ENCODE data around the gene MYL5. TPM values are rescaled to one million over a fixed set of nuclear protein-coding genes. Genes with fewer than 3 reads are reported as not detected.

MYL5 gene
- total and polyA plus RNA-seq, 4 experiments from 2014 or later, result 2.1 to 15.4 (median 7.7) TPM

DNA sequence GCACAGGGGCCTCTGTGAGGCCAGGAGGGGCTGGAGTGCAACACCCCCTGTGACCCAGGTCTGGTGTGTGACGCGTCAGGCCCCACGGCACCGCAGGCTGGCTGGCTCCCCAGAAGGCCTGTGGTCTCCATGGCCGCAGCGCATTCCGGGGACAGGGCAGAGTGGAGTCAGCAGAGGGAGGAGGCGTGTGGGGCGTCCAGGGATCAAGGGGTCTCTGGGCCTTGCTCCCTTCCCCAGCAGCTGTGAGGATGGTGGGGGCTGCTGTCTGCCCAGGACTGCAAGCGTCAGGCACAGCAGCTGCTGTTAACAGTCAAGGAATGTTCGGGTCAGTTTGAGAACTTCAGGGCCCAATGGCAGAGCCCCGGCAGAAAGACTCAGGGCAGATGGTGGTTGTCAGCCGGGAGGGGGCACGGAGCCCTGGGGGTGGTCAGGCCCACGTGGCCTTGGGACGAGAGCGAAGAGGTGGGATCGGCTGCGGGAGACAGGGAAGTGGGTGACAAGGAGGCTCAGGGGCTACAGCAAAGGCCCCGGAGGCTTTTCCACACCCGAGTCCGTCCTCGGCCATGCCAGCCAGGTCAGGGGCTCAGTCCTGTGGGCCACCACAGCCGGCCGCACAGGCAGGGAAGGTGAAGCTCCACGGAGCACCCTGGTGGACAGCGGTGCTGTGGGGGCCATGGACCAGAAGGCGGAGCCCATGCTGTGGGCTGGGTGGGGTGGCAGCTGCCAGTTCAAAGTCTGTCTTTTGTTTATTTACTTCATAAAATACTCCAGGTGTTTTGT, 49.6 kb downstream of the MYL5 start:
- CTCF ChIA-PET (ENCODE audit: partially characterized antibody), result no interaction called here
- Histone ChIP-seq H3K9me3 (ENCODE audit: control insufficient read depth in 1 of 2, low read length in 2 of 2) (no peaks in the 10 kb centered on the region), H3K27ac (ENCODE audit: low read depth, low read length) (no peak overlapping the region), H3K4me1 (ENCODE audit: insufficient read depth, low read length) (no peaks in the 10 kb centered on the region), H3K4me3 (ENCODE audit: low read length in 2 of 2) (no peak overlapping the region), H3K27me3 (ENCODE audit: insufficient read depth, low read length) (no peaks in the 10 kb centered on the region), H3K36me3 (ENCODE audit: insufficient read depth, low read length) (no peaks in the 10 kb centered on the region)
- no peak overlapping the region for H3K4me3 Mint-ChIP-seq
- H3K27ac Mint-ChIP-seq, result peak overlapping the region in 1 of 7 donors; percentile 27
- H3K27me3 Mint-ChIP-seq, result no peaks in the 10 kb centered on the region
- peaks cover 4 to 28% (median 16%) of the 10 kb centered on the region in 4 donors for H3K4me1 Mint-ChIP-seq
- peaks cover 10 to 11% of the 10 kb centered on the region in 2 donors for H3K36me3 Mint-ChIP-seq
- POLR2A ChIA-PET (ENCODE audit: partially characterized antibody), result interaction anchor here (1.4 kb wide), 1 partner anchor 24 kb away, joined by 3 read pairs; no protein-coding TSS in a partner anchor
- H3K9me3 Mint-ChIP-seq, result no peaks in the 10 kb centered on the region
- intact Hi-C loops (cut with micrococcal nuclease), result no loop called here
- DNase-seq, result no peak

DNA sequence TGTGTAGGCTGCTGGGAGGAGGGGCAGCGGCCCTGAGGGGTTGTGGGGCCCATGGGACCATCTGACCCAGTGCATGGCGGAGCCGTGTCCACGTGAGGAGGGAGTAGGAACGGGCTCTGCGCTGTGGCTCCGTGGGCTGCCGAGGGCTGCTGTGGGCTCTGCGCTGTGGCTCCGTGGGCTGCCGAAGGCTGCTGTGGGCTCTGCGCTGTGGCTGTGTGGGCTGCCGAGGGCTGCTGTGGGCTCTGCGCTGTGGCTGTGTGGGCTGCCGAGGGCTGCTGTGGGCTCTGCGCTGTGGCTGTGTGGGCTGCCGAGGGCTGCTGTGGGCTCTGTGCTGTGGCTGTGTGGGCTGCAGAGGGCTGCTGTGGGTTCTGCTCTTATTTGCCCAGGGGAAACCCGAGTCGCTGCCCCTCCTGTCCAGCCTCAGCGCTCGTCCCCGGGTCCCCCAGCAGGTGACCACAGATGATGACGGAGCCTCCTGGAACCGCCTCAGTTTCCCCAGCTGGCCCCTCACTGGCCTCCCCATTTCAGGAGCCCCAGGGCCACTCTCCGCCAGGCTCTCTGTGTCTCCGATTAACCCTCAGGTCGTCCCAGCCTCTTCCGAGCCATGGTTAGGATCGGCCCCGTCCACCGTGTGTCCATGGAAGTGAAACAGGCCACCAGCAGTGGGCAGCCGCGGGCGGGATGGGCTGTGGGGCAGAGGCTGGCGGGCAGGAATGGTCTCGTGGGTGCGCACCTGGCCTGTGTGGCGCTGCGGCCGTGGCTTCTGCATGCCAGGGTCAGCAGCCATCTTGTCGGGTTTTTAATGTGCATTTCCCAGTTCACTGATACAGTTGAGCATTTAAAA, 51.3 kb downstream of the MYL5 start:
- Mint-ChIP-seq H3K4me1 (peaks cover 4 to 28% (median 15%) of the 10 kb centered on the region in 4 donors), H3K9me3 (no peaks in the 10 kb centered on the region), H3K4me3 (no peak overlapping the region), H3K27me3 (no peaks in the 10 kb centered on the region), H3K36me3 (peaks cover 10 to 12% of the 10 kb centered on the region in 2 donors), H3K27ac (peak overlapping the region in 1 of 7 donors; percentile 10)
- Histone ChIP-seq H3K4me1 (ENCODE audit: insufficient read depth, low read length) (no peaks in the 10 kb centered on the region), H3K4me3 (ENCODE audit: low read length in 2 of 2) (no peak overlapping the region), H3K27ac (ENCODE audit: low read depth, low read length) (no peak overlapping the region), H3K9me3 (ENCODE audit: control insufficient read depth in 1 of 2, low read length in 2 of 2) (no peaks in the 10 kb centered on the region), H3K27me3 (ENCODE audit: insufficient read depth, low read length) (no peaks in the 10 kb centered on the region), H3K36me3 (ENCODE audit: insufficient read depth, low read length) (no peaks in the 10 kb centered on the region)
- ChIA-PET POLR2A (ENCODE audit: partially characterized antibody) (no interaction called here), CTCF (ENCODE audit: partially characterized antibody) (no interaction called here)
- intact Hi-C loops (cut with micrococcal nuclease), result no loop called here
- no peak for DNase-seq

DNA sequence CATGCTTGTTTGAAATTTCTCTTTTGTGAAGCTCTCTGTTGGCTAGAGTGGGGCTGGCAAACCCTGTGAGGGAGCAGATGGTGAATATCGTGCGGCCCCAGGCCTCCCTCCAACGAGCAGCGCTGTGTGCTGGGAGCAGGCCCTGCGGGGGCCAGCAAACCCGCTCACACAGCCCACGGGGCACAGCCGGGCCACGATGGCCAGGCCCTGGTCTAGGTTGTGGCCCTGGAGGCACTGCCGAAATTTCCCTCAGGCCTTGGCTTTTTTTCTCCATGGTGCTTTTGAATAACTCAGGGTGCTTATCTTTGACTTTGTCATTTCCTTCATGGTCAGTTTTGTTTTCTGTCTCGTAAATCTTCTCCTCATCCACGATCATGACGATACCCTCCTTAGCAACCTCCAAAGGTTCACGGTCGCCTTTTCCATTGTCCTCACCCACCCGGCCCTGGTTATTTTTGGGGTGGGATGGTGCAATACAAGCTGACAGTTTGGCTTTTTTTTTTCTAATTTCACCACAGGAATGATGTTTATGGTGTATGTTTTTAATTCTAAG, 52.0 kb downstream of the MYL5 start:
- no peaks in the 10 kb centered on the region for H3K27me3 Mint-ChIP-seq
- DNase-seq, result no peak
- Histone ChIP-seq H3K4me3 (ENCODE audit: low read length in 2 of 2) (no peak overlapping the region), H3K36me3 (ENCODE audit: insufficient read depth, low read length) (no peaks in the 10 kb centered on the region), H3K4me1 (ENCODE audit: insufficient read depth, low read length) (no peaks in the 10 kb centered on the region), H3K27ac (ENCODE audit: low read depth, low read length) (no peak overlapping the region), H3K27me3 (ENCODE audit: insufficient read depth, low read length) (no peaks in the 10 kb centered on the region), H3K9me3 (ENCODE audit: control insufficient read depth in 1 of 2, low read length in 2 of 2) (no peaks in the 10 kb centered on the region)
- ChIA-PET POLR2A (ENCODE audit: partially characterized antibody) (no interaction called here), CTCF (ENCODE audit: partially characterized antibody) (no interaction called here)
- H3K4me1 Mint-ChIP-seq, result peaks cover 4 to 23% (median 15%) of the 10 kb centered on the region in 4 donors
- peaks cover 0 to 2% (median 0%) of the 10 kb centered on the region in 8 donors for H3K9me3 Mint-ChIP-seq
- H3K36me3 Mint-ChIP-seq, result peaks cover 12 to 17% of the 10 kb centered on the region in 2 donors
- peak overlapping the region in 2 of 7 donors; percentile 43 to 64 for H3K27ac Mint-ChIP-seq
- no peak overlapping the region for H3K4me3 Mint-ChIP-seq
- intact Hi-C loops (cut with micrococcal nuclease), result no loop called here

DNA sequence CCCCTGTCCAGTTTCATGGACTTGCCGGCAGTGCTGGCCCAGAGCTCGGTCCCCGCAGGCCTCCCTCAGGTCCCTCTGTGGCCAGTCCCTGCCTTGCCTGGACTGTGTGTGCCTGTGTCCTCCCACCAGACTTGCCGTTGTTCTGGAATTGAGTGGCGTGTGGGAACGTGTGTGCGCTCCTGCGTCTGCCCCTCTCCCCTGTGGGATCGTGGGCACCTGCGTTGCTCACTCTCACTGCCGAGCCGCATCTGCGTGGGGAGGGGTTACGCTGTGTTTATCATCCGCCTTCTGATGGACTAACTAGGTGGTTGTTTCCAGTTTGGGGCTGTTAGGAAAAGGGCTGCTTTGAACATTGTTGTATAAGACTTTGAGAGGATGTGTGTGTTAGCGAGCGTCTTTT, 52.5 kb downstream of the MYL5 start:
- peaks cover 11 to 16% of the 10 kb centered on the region in 2 donors for H3K36me3 Mint-ChIP-seq
- peak overlapping the region in 2 of 7 donors; percentile 1 to 46 for H3K27ac Mint-ChIP-seq
- no peaks in the 10 kb centered on the region for H3K27me3 Mint-ChIP-seq
- Histone ChIP-seq H3K4me1 (ENCODE audit: insufficient read depth, low read length) (no peaks in the 10 kb centered on the region), H3K9me3 (ENCODE audit: control insufficient read depth in 1 of 2, low read length in 2 of 2) (no peaks in the 10 kb centered on the region), H3K4me3 (ENCODE audit: low read length in 2 of 2) (no peak overlapping the region), H3K27me3 (ENCODE audit: insufficient read depth, low read length) (no peaks in the 10 kb centered on the region), H3K36me3 (ENCODE audit: insufficient read depth, low read length) (no peaks in the 10 kb centered on the region), H3K27ac (ENCODE audit: low read depth, low read length) (no peak overlapping the region)
- peaks cover 0 to 2% (median 0%) of the 10 kb centered on the region in 8 donors for H3K9me3 Mint-ChIP-seq
- intact Hi-C loops (cut with micrococcal nuclease), result no loop called here
- H3K4me3 Mint-ChIP-seq, result no peak overlapping the region
- CTCF ChIA-PET (ENCODE audit: partially characterized antibody), result no interaction called here
- POLR2A ChIA-PET (ENCODE audit: partially characterized antibody), result no interaction called here
- H3K4me1 Mint-ChIP-seq, result peaks cover 4 to 21% (median 14%) of the 10 kb centered on the region in 4 donors
- no peak for DNase-seq

DNA sequence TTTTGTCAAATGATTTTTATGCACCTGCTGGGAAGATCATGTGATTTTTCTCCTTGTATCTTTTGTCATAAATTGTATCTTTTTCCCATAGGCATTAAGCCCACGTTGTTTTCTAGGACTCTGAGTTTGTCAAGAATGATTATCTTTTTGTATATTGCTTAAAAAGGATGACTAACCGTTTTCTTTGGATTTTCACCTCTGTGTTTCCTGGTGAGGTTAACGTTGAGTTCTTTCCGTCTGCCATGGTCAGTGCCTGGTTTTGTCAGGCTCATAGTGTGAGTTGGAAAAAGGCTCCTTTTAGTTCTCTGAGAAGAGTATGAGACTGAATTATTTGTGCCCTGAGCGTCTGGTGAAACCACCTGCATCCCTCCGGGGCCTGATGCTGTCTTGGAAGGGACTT, 53.2 kb downstream of the MYL5 start:
- Histone ChIP-seq H3K36me3 (ENCODE audit: insufficient read depth, low read length) (peaks cover 3% of the 10 kb centered on the region), H3K4me1 (ENCODE audit: insufficient read depth, low read length) (no peaks in the 10 kb centered on the region), H3K27me3 (ENCODE audit: insufficient read depth, low read length) (no peaks in the 10 kb centered on the region), H3K9me3 (ENCODE audit: control insufficient read depth in 1 of 2, low read length in 2 of 2) (no peaks in the 10 kb centered on the region), H3K27ac (ENCODE audit: low read depth, low read length) (no peak overlapping the region), H3K4me3 (ENCODE audit: low read length in 2 of 2) (no peak overlapping the region)
- Mint-ChIP-seq H3K4me1 (peaks cover 4 to 21% (median 14%) of the 10 kb centered on the region in 4 donors), H3K27me3 (no peaks in the 10 kb centered on the region), H3K9me3 (peaks cover 0 to 2% (median 0%) of the 10 kb centered on the region in 8 donors), H3K27ac (peak overlapping the region in 1 of 7 donors; percentile 79), H3K4me3 (no peak overlapping the region), H3K36me3 (peaks cover 6 to 16% of the 10 kb centered on the region in 2 donors)
- ChIA-PET POLR2A (ENCODE audit: partially characterized antibody) (interaction anchor here (0.7 kb wide), 1 partner anchor 27 kb away, joined by 3 read pairs; no protein-coding TSS in a partner anchor), CTCF (ENCODE audit: partially characterized antibody) (no interaction called here)
- intact Hi-C loops (cut with micrococcal nuclease), result no loop called here
- no peak for DNase-seq

DNA sequence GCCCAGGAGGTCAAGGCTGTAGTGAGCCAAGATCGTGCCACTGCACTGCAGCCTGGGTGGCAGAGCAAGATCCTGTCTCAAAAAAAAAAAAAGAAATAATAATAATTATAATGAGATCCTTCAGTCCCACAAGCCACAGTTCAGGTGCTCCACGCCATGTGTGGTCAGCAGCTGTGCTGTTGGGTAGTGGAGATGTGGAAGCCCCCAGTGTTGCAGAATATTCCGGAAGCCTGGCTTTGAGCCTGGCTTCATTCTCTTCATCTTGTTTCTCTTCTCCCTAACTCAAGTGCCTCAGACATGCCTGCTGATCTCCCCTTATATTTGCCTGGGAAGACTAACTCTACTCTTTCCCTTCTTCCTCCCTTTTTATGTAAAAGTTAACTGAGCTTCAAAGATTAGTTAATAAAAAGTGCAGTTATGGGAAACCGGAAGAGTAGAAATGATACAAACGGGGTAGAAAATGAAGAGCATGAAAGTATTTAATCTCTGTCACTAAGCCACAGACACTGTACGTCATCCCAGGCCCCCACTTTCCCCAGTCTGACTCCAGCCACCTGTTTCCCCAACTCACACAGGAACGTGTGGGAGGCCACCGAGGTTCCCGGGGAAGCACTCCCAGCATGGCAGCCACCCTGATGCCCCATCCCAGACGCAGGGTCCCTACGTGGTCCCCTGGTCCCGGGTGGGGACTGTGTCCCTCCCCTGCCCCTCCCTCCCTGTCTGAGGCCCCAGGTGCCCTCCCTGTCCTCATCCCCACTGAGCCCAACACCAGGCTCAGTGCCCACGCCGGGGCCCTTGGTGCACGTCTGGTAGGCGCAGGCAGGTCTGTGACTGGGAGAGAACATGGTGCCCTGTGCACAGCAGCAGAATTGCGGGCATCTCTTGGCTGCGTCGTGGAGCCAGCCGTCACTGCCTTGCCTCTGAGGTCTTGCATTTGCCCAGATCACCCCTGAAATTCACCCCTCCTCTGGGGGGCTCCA, 55.3 kb downstream of the MYL5 start:
- no peaks in the 10 kb centered on the region for H3K4me1 ChIP-seq (ENCODE audit: insufficient read depth, low read length)
- Mint-ChIP-seq H3K36me3 (peaks cover 20 to 29% of the 10 kb centered on the region in 2 donors), H3K4me1 (peaks cover 0 to 18% (median 9%) of the 10 kb centered on the region in 4 donors), H3K4me3 (no peak overlapping the region), H3K9me3 (peaks cover 0 to 2% (median 0%) of the 10 kb centered on the region in 8 donors), H3K27me3 (no peaks in the 10 kb centered on the region), H3K27ac (peak overlapping the region in 2 of 7 donors; percentile 34 to 37)
- H3K4me3 ChIP-seq (ENCODE audit: low read length in 2 of 2), result no peak overlapping the region
- no peak overlapping the region for H3K27ac ChIP-seq (ENCODE audit: low read depth, low read length)
- intact Hi-C loops (cut with micrococcal nuclease), result no loop called here
- no peaks in the 10 kb centered on the region for H3K27me3 ChIP-seq (ENCODE audit: insufficient read depth, low read length)
- no peaks in the 10 kb centered on the region for H3K9me3 ChIP-seq (ENCODE audit: control insufficient read depth in 1 of 2, low read length in 2 of 2)
- POLR2A ChIA-PET (ENCODE audit: partially characterized antibody), result no interaction called here
- no peak for DNase-seq
- H3K36me3 ChIP-seq (ENCODE audit: insufficient read depth, low read length), result peaks cover 17% of the 10 kb centered on the region
- CTCF ChIA-PET (ENCODE audit: partially characterized antibody), result interaction anchor here (1.0 kb wide), 1 partner anchor 12 kb away, joined by 4 read pairs; no protein-coding TSS in a partner anchor
